Keratinocyte (primary cell): ENCODE results near the gene CNOT9. TPM values are rescaled to one million over a fixed set of nuclear protein-coding genes. Genes with fewer than 3 reads are reported as not detected.

Source experiments
- DNase-seq: peaks from one replicate; pipeline ENCODE4 v3.0.0-alpha.2; 2011; ENCODE audit warnings: low read depth, missing footprints, low spot score
- FAIRE-seq: peaks from 2 replicates; lab custom pipeline; 2011; peaks lifted over from hg19 to GRCh38; lab: Jason Lieb, UNC
- H2AFZ ChIP-seq: 2 replicates; pipeline ENCODE4 v1.6.0; 2012; ENCODE audit warnings: low read length, control low read depth, inconsistent platforms; ENCODE audit not compliant: control insufficient read depth
- H3K27ac ChIP-seq: 2 replicates; pipeline ENCODE4 v1.5.1; 2011; ENCODE audit warnings: low read length; ENCODE audit not compliant: control insufficient read depth, insufficient read depth
- H3K27me3 ChIP-seq: 3 replicates; pipeline ENCODE4 v1.6.0; 2011; ENCODE audit warnings: low read length; ENCODE audit not compliant: control insufficient read depth, insufficient read depth; ENCODE audit errors: extremely low read depth
- H3K36me3 ChIP-seq, 2 experiments: 2 replicates in 1 of 2; 3 replicates in 1 of 2; pipeline ENCODE4 v1.5.1; 2011; ENCODE audit warnings: low read length in 2 of 2, mild to moderate bottlenecking in 1 of 2; ENCODE audit not compliant: control insufficient read depth in 2 of 2, insufficient read depth in 2 of 2; ENCODE audit errors: extremely low read depth in 1 of 2
- H3K4me1 ChIP-seq: 3 replicates; pipeline ENCODE4 v1.5.1; 2011; ENCODE audit warnings: low read length; ENCODE audit not compliant: control insufficient read depth, insufficient read depth; ENCODE audit errors: extremely low read depth
- H3K4me2 ChIP-seq: 3 replicates; pipeline ENCODE4 v1.6.0; 2011; ENCODE audit warnings: low read depth, low read length; ENCODE audit not compliant: control insufficient read depth, insufficient read depth; ENCODE audit errors: extremely low read depth
- H3K4me3 ChIP-seq, 3 experiments: fragments of 200-600 bp in 1 of 3; sonication (generic) in 1 of 3; 2 replicates in 2 of 3; 3 replicates in 1 of 3; pipeline ENCODE4 v1.5.1; 2011 to 2016; ENCODE audit warnings: low read length in 3 of 3, mild to moderate bottlenecking in 3 of 3, control low read depth in 2 of 3, inconsistent platforms in 1 of 3, low read depth in 1 of 3, mixed read lengths in 1 of 3, mixed run types in 1 of 3, moderate library complexity in 1 of 3; ENCODE audit not compliant: control insufficient read depth in 2 of 3, insufficient read depth in 2 of 3; ENCODE audit errors: extremely low read depth in 1 of 3
- H3K79me2 ChIP-seq: 2 replicates; pipeline ENCODE4 v1.6.0; 2012; ENCODE audit warnings: low read length; ENCODE audit not compliant: control insufficient read depth, insufficient read depth
- H3K9ac ChIP-seq: 3 replicates; pipeline ENCODE4 v1.6.0; 2011; ENCODE audit warnings: low read length; ENCODE audit not compliant: control insufficient read depth, insufficient read depth; ENCODE audit errors: extremely low read depth
- H3K9me1 ChIP-seq: 3 replicates; pipeline ENCODE4 v1.6.0; 2011; ENCODE audit warnings: low read length; ENCODE audit not compliant: control insufficient read depth, insufficient read depth; ENCODE audit errors: extremely low read depth
- H3K9me3 ChIP-seq: 2 replicates; pipeline ENCODE4 v1.5.1; 2012; ENCODE audit warnings: low read depth, low read length; ENCODE audit not compliant: control insufficient read depth
- H4K20me1 ChIP-seq: 3 replicates; pipeline ENCODE4 v1.6.0; 2011; ENCODE audit warnings: low read length; ENCODE audit not compliant: control insufficient read depth, insufficient read depth; ENCODE audit errors: extremely low read depth
- EZH2 ChIP-seq: IDR thresholded peaks from one replicate; pipeline ENCODE4 v1.6.1; 2012; ENCODE audit warnings: inconsistent platforms, mild to moderate bottlenecking, low read length, moderate library complexity
- dilution Hi-C: fragments of 300-500 bp; cut with MboI; formaldehyde crosslinking; loops from one replicate; pipeline ENCODE4 v1.7.0; 2020; ENCODE audit warnings: low sequenced_read_pairs; ENCODE audit not compliant: extremely low pct_ligation_motif_present
- polyA plus RNA-seq, 5 experiments: library from polyadenylated mRNA; depleted of rRNA in 3 of 5; stranded (reverse) in 3 of 5; stranded (forward) in 1 of 5; unstranded in 1 of 5; fragments of >200 nt; gene quantifications; 1 replicate in 1 of 5; 2 replicates in 3 of 5; 3 replicates in 1 of 5; pipeline versions ENCODE4 v1.2.1 to v1.2.3, GENCODE V29; 2011 to 2012; ENCODE audit warnings: missing spikeins in 2 of 5, low read depth in 1 of 5, low replicate concordance in 1 of 5
- TF ChIP-seq, protein P1 (sequence below), 3 experiments: IDR thresholded peaks in 1 of 3; conservative IDR thresholded peaks in 1 of 3; optimal IDR thresholded peaks in 1 of 3; 2 replicates in 2 of 3; 3 replicates in 1 of 3; pipeline versions ENCODE3 to v1.5.1; 2011; ENCODE audit warnings: low read length in 3 of 3, mild to moderate bottlenecking in 3 of 3, moderate library complexity in 2 of 3, control low read depth in 1 of 3, inconsistent platforms in 1 of 3; ENCODE audit not compliant: insufficient read depth in 2 of 3; ENCODE audit errors: extremely low read depth in 1 of 3

Gene CNOT9
- polyA plus RNA-seq, 1 donor (not counting 4 experiments of a cell fraction or from before 2014, with no cell fraction given): 66.7 TPM

DNA sequence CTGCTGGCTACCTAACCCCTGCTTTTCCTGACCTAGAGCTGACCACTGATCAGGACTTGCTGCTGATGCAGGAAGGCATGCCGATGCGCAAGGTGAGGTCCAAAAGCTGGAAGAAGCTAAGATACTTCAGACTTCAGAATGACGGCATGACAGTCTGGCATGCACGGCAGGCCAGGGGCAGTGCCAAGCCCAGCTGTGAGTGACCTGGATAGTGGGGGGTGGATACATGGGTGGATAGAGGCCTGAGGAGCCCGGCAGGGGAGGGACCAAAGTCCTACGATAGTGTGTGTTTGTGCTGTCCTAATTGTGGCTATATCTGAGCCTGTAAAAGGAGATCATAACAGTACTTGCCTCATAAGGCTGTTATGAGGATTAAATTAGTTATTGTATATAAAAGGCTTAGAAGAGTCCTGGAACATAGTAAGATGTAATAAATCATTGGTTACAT is 47.3 kb downstream of the CNOT9 start:
- H3K27ac ChIP-seq: no peak overlapping the region

DNA sequence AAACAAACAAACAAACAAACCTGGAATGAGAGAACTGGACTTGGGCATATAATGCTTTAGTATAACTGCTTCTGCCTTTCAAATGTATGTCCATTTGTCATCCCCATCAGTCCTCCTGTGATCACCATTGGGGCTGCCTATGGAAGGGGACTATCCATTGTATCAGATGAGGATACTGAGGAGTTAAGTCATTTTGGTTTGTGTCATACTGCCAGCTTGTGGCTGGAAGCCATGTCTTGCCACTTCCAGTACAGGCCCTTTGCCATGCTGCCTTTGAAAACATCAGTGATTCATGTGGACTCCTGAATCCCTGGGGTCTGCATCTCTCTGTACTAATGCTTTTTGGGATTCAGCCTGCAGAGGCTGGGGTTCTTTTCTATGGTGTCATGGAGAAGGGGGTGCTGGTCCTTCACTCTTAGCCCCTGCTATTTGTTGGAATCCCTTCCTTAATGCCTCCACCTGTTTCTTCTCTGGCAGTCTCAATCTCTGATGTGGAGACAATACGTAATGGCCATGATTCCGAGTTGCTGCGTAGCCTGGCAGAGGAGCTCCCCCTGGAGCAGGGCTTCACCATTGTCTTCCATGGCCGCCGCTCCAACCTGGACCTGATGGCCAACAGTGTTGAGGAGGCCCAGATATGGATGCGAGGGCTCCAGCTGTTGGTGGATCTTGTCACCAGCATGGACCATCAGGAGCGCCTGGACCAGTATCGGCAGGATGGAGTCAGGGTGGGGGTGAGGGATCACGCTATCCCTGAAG is 49.6 kb downstream of the CNOT9 start:
- TF ChIP-seq EZH2: no peak
- TF ChIP-seq, protein P1, sequence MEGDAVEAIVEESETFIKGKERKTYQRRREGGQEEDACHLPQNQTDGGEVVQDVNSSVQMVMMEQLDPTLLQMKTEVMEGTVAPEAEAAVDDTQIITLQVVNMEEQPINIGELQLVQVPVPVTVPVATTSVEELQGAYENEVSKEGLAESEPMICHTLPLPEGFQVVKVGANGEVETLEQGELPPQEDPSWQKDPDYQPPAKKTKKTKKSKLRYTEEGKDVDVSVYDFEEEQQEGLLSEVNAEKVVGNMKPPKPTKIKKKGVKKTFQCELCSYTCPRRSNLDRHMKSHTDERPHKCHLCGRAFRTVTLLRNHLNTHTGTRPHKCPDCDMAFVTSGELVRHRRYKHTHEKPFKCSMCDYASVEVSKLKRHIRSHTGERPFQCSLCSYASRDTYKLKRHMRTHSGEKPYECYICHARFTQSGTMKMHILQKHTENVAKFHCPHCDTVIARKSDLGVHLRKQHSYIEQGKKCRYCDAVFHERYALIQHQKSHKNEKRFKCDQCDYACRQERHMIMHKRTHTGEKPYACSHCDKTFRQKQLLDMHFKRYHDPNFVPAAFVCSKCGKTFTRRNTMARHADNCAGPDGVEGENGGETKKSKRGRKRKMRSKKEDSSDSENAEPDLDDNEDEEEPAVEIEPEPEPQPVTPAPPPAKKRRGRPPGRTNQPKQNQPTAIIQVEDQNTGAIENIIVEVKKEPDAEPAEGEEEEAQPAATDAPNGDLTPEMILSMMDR (optimal IDR thresholded peaks at IDR 0.05 in 1 of 3, IDR thresholded peaks at IDR 0.05 in 1 of 3, conservative IDR thresholded peaks at IDR 0.05 in 1 of 3; ENCODE audit: extremely low read depth in 1 of 3, insufficient read depth in 2 of 3, low read length in 3 of 3): peak in 1 of 3 experiments; percentile 61
- Histone ChIP-seq H3K79me2 (no peaks in the 10 kb centered on the region), H3K9me1 (no peaks in the 10 kb centered on the region), H3K9me3 (no peaks in the 10 kb centered on the region), H3K4me2 (no peak overlapping the region), H3K4me1 (peaks cover 6% of the 10 kb centered on the region), H3K27me3 (no peaks in the 10 kb centered on the region), H4K20me1 (no peaks in the 10 kb centered on the region), H3K27ac (no peak overlapping the region), H3K9ac (no peak overlapping the region), H2AFZ (no peak overlapping the region), H3K36me3 (peaks cover 0 to 2% of the 10 kb centered on the region in 2 experiments), H3K4me3 (no peak overlapping the region)
- no peak for FAIRE-seq
- dilution Hi-C loops: no loop called here
- DNase-seq: no peak

More for the DNA sequence above, 47.3 kb downstream of the CNOT9 start:
- TF ChIP-seq EZH2: no peak
- TF ChIP-seq, protein P1 (optimal IDR thresholded peaks at IDR 0.05 in 1 of 3, IDR thresholded peaks at IDR 0.05 in 1 of 3, conservative IDR thresholded peaks at IDR 0.05 in 1 of 3; ENCODE audit: extremely low read depth in 1 of 3, insufficient read depth in 2 of 3, low read length in 3 of 3): no peak
- no peak overlapping the region for H3K4me2 ChIP-seq
- no peak overlapping the region for H3K9ac ChIP-seq
- peaks cover 0 to 2% of the 10 kb centered on the region in 2 experiments for H3K36me3 ChIP-seq
- FAIRE-seq (no peak), DNase-seq (no peak)
- no peak overlapping the region for H3K4me3 ChIP-seq
- no peaks in the 10 kb centered on the region for H3K9me3 ChIP-seq
- dilution Hi-C loops: no loop called here
- H3K27me3 ChIP-seq: no peaks in the 10 kb centered on the region
- H2AFZ ChIP-seq: no peak overlapping the region
- no peaks in the 10 kb centered on the region for H3K79me2 ChIP-seq
- no peaks in the 10 kb centered on the region for H3K9me1 ChIP-seq
- no peaks in the 10 kb centered on the region for H3K4me1 ChIP-seq
- no peaks in the 10 kb centered on the region for H4K20me1 ChIP-seq
